HCT116 (cell line): ENCODE data around the gene TRMT2A.

Experiments
- JUND ChIP-seq: IDR thresholded peaks from 2 replicates; pipeline ENCODE4 v1.6.1; 2012
- SRF ChIP-seq: IDR thresholded peaks from 2 replicates; pipeline ENCODE4 v1.6.1; 2012; ENCODE audit warnings: low read depth
- TCF7L2 ChIP-seq: IDR thresholded peaks from 2 replicates; pipeline ENCODE4 v1.7.0; 2011; ENCODE audit warnings: borderline replicate concordance, inconsistent platforms; ENCODE audit not compliant: insufficient read depth, insufficient read length; ENCODE audit errors: extremely low read depth
- ZNF274 ChIP-seq: fragments of 200-500 bp; sonication (Bioruptor generic); IDR thresholded peaks from 2 replicates; pipeline ENCODE4 v1.6.1; 2014; ENCODE audit warnings: mild to moderate bottlenecking, low read depth, low read length, inconsistent platforms
- TF ChIP-seq, protein P1 (sequence below), 3 experiments: fragments of 200-600 bp in 1 of 3; sonication (generic) in 1 of 3; IDR thresholded peaks in 2 of 3; conservative IDR thresholded peaks in 1 of 3; 2 replicates each; pipeline ENCODE4 v1.5.1; 2012 to 2017; ENCODE audit warnings: low read depth in 2 of 3, low read length in 2 of 3, antibody characterized with exemption in 1 of 3, borderline replicate concordance in 1 of 3, control low read depth in 1 of 3, mild to moderate bottlenecking in 1 of 3, mixed read lengths in 1 of 3, mixed run types in 1 of 3, moderate library complexity in 1 of 3; ENCODE audit not compliant: insufficient read depth in 1 of 3

- TF ChIP-seq JUND (no peak), SRF (no peak), ZNF274 (no peak), TCF7L2 (no peak)
- TF ChIP-seq, protein P1, sequence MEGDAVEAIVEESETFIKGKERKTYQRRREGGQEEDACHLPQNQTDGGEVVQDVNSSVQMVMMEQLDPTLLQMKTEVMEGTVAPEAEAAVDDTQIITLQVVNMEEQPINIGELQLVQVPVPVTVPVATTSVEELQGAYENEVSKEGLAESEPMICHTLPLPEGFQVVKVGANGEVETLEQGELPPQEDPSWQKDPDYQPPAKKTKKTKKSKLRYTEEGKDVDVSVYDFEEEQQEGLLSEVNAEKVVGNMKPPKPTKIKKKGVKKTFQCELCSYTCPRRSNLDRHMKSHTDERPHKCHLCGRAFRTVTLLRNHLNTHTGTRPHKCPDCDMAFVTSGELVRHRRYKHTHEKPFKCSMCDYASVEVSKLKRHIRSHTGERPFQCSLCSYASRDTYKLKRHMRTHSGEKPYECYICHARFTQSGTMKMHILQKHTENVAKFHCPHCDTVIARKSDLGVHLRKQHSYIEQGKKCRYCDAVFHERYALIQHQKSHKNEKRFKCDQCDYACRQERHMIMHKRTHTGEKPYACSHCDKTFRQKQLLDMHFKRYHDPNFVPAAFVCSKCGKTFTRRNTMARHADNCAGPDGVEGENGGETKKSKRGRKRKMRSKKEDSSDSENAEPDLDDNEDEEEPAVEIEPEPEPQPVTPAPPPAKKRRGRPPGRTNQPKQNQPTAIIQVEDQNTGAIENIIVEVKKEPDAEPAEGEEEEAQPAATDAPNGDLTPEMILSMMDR (IDR thresholded peaks at IDR 0.05 in 2 of 3, conservative IDR thresholded peaks at IDR 0.05 in 1 of 3; ENCODE audit: borderline replicate concordance in 1 of 3, insufficient read depth in 1 of 3, low read depth in 2 of 3, low read length in 2 of 3): no peak
Observed at GRCh38 chr22:20108757-20109230, 8.2 kb downstream of the TRMT2A start.
